Endothelial cell of umbilical vein (primary cell): ENCODE results near the gene RGS4. TPM values are rescaled to one million over a fixed set of nuclear protein-coding genes. Genes with fewer than 3 reads are reported as not detected.

Experiments
- BruUV-seq: library from RNA; stranded (reverse); fragments of 400-500 nt; replicated peaks from 2 replicates; lab custom pipeline; 2021; lab: Mats Ljungman, UMichigan
- CTCF ChIA-PET: fragments of 300-600, 350-600 bp; sonication (Branson Sonifier 250); formaldehyde crosslinking; loops from one replicate; lab custom pipeline; 2021; ENCODE audit warnings: antibody characterized with exemption, inconsistent platforms; lab: Charles Lee
- POLR2A ChIA-PET: fragments of 300-600, 350-600 bp; sonication (Branson Sonifier 250); formaldehyde crosslinking; loops from one replicate; lab custom pipeline; 2021; ENCODE audit warnings: antibody characterized with exemption, inconsistent platforms; lab: Charles Lee
- DNase-seq: peaks from one replicate; pipeline ENCODE4 v3.0.0-alpha.2; 2011; ENCODE audit warnings: low read depth, low spot score
- FAIRE-seq: peaks from 2 replicates; lab custom pipeline; 2011; peaks lifted over from hg19 to GRCh38; lab: Jason Lieb, UNC
- H2AFZ ChIP-seq: 2 replicates; pipeline ENCODE4 v1.6.0; 2012; ENCODE audit warnings: low read depth, low read length, control low read depth, inconsistent platforms
- H3K27ac ChIP-seq: 2 replicates; pipeline ENCODE4 v1.5.1; 2011; ENCODE audit warnings: low read depth, mild to moderate bottlenecking, control low read depth, low read length, moderate library complexity; ENCODE audit not compliant: insufficient read depth
- H3K27me3 ChIP-seq, 2 experiments: 2 replicates each; pipeline versions ENCODE4 v1.6.0 to v1.6.1; 2011; ENCODE audit warnings: low read length in 2 of 2, mixed read lengths in 1 of 2; ENCODE audit not compliant: control insufficient read depth in 2 of 2, insufficient read depth in 2 of 2
- H3K36me3 ChIP-seq, 2 experiments: 2 replicates in 1 of 2; 3 replicates in 1 of 2; pipeline ENCODE4 v1.5.1; 2011; ENCODE audit warnings: low read length in 2 of 2, mild to moderate bottlenecking in 1 of 2, moderate library complexity in 1 of 2; ENCODE audit not compliant: control insufficient read depth in 2 of 2, insufficient read depth in 2 of 2; ENCODE audit errors: extremely low read depth in 1 of 2
- H3K4me1 ChIP-seq: 3 replicates; pipeline ENCODE4 v1.5.1; 2011; ENCODE audit warnings: mild to moderate bottlenecking, low read length; ENCODE audit not compliant: control insufficient read depth, insufficient read depth; ENCODE audit errors: extremely low read depth
- H3K4me2 ChIP-seq: 2 replicates; pipeline ENCODE4 v1.6.1; 2011; ENCODE audit warnings: low read length, control low read depth, mixed read lengths; ENCODE audit not compliant: insufficient read depth
- H3K4me3 ChIP-seq, 3 experiments: fragments of 200-600 bp in 1 of 3; sonication (generic), shearing (Covaris generic) in 1 of 3; replicated peaks in 1 of 3; 2 replicates each; pipeline ENCODE4 v1.5.1; 2011 to 2016; ENCODE audit warnings: control low read depth in 3 of 3, low read length in 3 of 3, mild to moderate bottlenecking in 2 of 3, inconsistent platforms in 1 of 3, low read depth in 1 of 3, moderate library complexity in 1 of 3; ENCODE audit not compliant: insufficient read depth in 1 of 3
- H3K79me2 ChIP-seq: 2 replicates; pipeline ENCODE4 v1.6.0; 2012; ENCODE audit warnings: low read length, inconsistent platforms; ENCODE audit not compliant: control insufficient read depth, insufficient read depth
- H3K9ac ChIP-seq: replicated peaks from 2 replicates; pipeline ENCODE3; 2011; ENCODE audit warnings: low read length, control low read depth; ENCODE audit not compliant: insufficient read depth; ENCODE audit errors: extremely low read depth
- H3K9me1 ChIP-seq: replicated peaks from 3 replicates; pipeline ENCODE4 v1.6.0; 2011; ENCODE audit warnings: mild to moderate bottlenecking, low read length; ENCODE audit not compliant: control insufficient read depth, insufficient read depth; ENCODE audit errors: extremely low read depth
- H3K9me3 ChIP-seq: replicated peaks from 2 replicates; pipeline ENCODE4 v1.5.1; 2012; ENCODE audit warnings: low read length, inconsistent platforms; ENCODE audit not compliant: control insufficient read depth, insufficient read depth
- H4K20me1 ChIP-seq: replicated peaks from 2 replicates; pipeline ENCODE3; 2011; ENCODE audit warnings: mild to moderate bottlenecking, low read length; ENCODE audit not compliant: control insufficient read depth, insufficient read depth; ENCODE audit errors: extremely low read depth
- FOS ChIP-seq: IDR thresholded peaks from 2 replicates; pipeline ENCODE4 v1.6.1; 2011; ENCODE audit warnings: mild to moderate bottlenecking, low read length, moderate library complexity, borderline replicate concordance; ENCODE audit not compliant: insufficient read depth
- GATA2 ChIP-seq: IDR thresholded peaks from 2 replicates; pipeline ENCODE4 v1.7.0; 2011; ENCODE audit warnings: low read depth, mild to moderate bottlenecking, moderate library complexity, mixed read lengths, low read length; ENCODE audit not compliant: insufficient read length, insufficient read depth
- JUN ChIP-seq: IDR thresholded peaks from 2 replicates; pipeline ENCODE4 v1.6.1; 2011; ENCODE audit warnings: borderline replicate concordance, low read depth; ENCODE audit not compliant: insufficient read length, insufficient read depth
- MYC ChIP-seq: IDR thresholded peaks from one replicate; pipeline ENCODE4 v1.6.1; 2011; ENCODE audit warnings: mild to moderate bottlenecking, low read depth, low read length
- dilution Hi-C: fragments of 300-500 bp; cut with MboI; formaldehyde crosslinking; loops from one replicate; pipeline ENCODE4 v1.15.0; 2019; ENCODE audit warnings: low sequenced_read_pairs; ENCODE audit not compliant: extremely low pct_ligation_motif_present
- intact Hi-C: fragments of 100-400 bp; cut with micrococcal nuclease; formaldehyde crosslinking; loops from one replicate; pipeline ENCODE4 v1.10.0; 2022
- polyA plus RNA-seq, 4 experiments: library from polyadenylated mRNA; depleted of rRNA in 3 of 4; stranded (reverse) in 3 of 4; unstranded in 1 of 4; fragments of >200 nt; gene quantifications; 2 replicates each; pipeline versions ENCODE4 v1.2.1 to v1.2.3, GENCODE V29; 2011 to 2012; ENCODE audit warnings: missing spikeins in 1 of 4
- total RNA-seq: library from RNA; stranded (reverse); gene quantifications from 2 replicates; pipeline ENCODE4 v1.2.3, GENCODE V29; 2021
- TF ChIP-seq, protein P1 (sequence below): IDR thresholded peaks from 2 replicates; pipeline ENCODE4 v1.6.1; 2011; ENCODE audit not compliant: insufficient read depth, insufficient read length
- TF ChIP-seq, protein P2 (sequence below), 2 donors: IDR thresholded peaks; 1 replicate in 1 of 2; 2 replicates in 1 of 2; pipeline ENCODE4 v1.5.1; 2011; ENCODE audit warnings: low read length in 2 of 2, mild to moderate bottlenecking in 2 of 2, moderate library complexity in 2 of 2, control low read depth in 1 of 2, inconsistent platforms in 1 of 2, low read depth in 1 of 2; ENCODE audit not compliant: insufficient read depth in 1 of 2; ENCODE audit errors: extremely low read depth in 1 of 2

RGS4 gene
- total and polyA plus RNA-seq, 2 donors (not counting 3 experiments of a cell fraction or from before 2014, with no cell fraction given) = 14.6 to 59.3 TPM

DNA sequence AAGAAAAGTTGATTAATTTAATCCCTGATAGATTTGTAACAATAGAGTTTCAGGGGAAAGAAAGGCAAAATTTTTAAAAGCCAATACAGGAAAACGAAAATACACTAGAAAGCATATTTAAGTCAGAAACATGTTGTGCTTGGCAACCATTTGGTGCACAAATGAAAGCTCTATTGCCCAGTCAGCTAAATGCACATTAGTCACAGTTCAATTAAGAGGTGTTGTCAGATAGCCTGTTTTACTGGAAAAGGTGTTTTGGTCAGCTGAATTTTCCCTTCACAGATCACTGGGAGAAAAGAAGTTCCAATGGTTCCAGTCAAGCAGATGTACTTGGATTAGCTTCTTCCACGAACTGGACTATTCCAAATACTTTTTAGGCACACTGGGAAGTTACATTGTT lies 25.4 kb downstream of the RGS4 start:
- dilution Hi-C loops (no loop called here), intact Hi-C loops (no loop called here)
- Histone ChIP-seq H3K4me3 (no peak overlapping the region), H3K9me3 (no peaks in the 10 kb centered on the region), H2AFZ (no peak overlapping the region), H3K9ac (no peak overlapping the region), H4K20me1 (no peaks in the 10 kb centered on the region), H3K27ac (no peak overlapping the region), H3K9me1 (no peaks in the 10 kb centered on the region), H3K4me2 (no peak overlapping the region), H3K36me3 (no peaks in the 10 kb centered on the region), H3K27me3 (no peaks in the 10 kb centered on the region), H3K79me2 (no peaks in the 10 kb centered on the region), H3K4me1 (no peaks in the 10 kb centered on the region)
- FAIRE-seq (no peak), DNase-seq (peak; percentile 13)
- ChIA-PET CTCF (interaction anchor here (0.8 to 1.7 kb wide), 4 partner anchors 9 to 44 kb away, joined by 3 to 5 read pairs (median 4); no protein-coding TSS in a partner anchor), POLR2A (no interaction called here)
- BruUV-seq = no TSS peak
- TF ChIP-seq GATA2 = no peak
- TF ChIP-seq, protein P1, sequence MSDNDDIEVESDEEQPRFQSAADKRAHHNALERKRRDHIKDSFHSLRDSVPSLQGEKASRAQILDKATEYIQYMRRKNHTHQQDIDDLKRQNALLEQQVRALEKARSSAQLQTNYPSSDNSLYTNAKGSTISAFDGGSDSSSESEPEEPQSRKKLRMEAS = no peak
- TF ChIP-seq, protein P2, sequence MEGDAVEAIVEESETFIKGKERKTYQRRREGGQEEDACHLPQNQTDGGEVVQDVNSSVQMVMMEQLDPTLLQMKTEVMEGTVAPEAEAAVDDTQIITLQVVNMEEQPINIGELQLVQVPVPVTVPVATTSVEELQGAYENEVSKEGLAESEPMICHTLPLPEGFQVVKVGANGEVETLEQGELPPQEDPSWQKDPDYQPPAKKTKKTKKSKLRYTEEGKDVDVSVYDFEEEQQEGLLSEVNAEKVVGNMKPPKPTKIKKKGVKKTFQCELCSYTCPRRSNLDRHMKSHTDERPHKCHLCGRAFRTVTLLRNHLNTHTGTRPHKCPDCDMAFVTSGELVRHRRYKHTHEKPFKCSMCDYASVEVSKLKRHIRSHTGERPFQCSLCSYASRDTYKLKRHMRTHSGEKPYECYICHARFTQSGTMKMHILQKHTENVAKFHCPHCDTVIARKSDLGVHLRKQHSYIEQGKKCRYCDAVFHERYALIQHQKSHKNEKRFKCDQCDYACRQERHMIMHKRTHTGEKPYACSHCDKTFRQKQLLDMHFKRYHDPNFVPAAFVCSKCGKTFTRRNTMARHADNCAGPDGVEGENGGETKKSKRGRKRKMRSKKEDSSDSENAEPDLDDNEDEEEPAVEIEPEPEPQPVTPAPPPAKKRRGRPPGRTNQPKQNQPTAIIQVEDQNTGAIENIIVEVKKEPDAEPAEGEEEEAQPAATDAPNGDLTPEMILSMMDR (IDR thresholded peaks at IDR 0.05; ENCODE audit: extremely low read depth in 1 of 2, insufficient read depth in 1 of 2, low read depth in 1 of 2, low read length in 2 of 2) = no peak
- no peak for TF ChIP-seq MYC
- no peak for TF ChIP-seq FOS
- no peak for TF ChIP-seq JUN
